PFSK-1 (cell line): Measurements from ENCODE around the gene SPEG.

ENCODE experiments used
- POLR2AphosphoS5 ChIP-seq: IDR thresholded peaks from 2 replicates; pipeline ENCODE4 v1.6.1; 2012; ENCODE audit warnings: low read depth, mild to moderate bottlenecking, control low read depth, low read length, moderate library complexity
- TAF1 ChIP-seq: IDR thresholded peaks from 2 replicates; pipeline ENCODE4 v1.6.1; 2012; ENCODE audit warnings: low read length, control low read depth, borderline replicate concordance; ENCODE audit not compliant: insufficient read depth
- TF ChIP-seq, protein P1 (sequence below), 2 experiments: IDR thresholded peaks; 2 replicates each; pipeline versions ENCODE4 v1.6.1 to v1.8.0; 2011 to 2012; ENCODE audit warnings: low read depth in 2 of 2, low read length in 2 of 2, control low read depth in 1 of 2, inconsistent platforms in 1 of 2, mild to moderate bottlenecking in 1 of 2, moderate library complexity in 1 of 2; ENCODE audit not compliant: insufficient read depth in 1 of 2

DNA sequence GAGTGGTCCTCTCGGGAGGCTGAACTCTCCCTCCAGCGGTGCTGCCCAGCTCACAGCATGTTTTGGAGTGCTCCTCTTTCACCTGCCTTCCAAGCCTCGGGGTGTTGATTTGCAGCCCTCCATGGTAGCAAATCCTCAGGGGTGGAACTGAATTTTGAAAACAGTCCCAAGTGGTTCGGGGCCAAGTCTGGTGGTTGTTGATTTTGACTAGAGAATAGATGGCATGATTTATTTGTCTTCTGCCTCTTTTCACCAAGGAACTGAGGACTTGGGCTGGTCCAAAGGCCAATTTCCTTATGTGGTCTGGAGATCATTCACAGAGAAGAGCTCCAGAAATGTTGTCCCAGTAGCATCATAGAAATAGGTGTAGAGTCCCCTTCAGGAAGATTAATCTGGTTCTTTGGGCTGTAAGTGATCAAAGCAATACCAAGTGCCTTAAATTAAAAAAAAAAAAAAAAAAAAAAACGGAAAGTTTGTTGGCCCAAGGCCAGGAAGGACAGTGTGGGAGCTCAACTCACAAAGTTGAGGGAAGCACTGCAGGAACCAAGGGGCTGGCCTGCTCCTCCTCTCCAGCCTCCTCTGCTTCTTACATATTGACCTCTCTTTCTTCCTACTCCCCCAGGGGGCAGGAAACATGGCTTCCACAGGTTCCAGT, 18.9 kb upstream of the SPEG start:
- TF ChIP-seq, protein P1, sequence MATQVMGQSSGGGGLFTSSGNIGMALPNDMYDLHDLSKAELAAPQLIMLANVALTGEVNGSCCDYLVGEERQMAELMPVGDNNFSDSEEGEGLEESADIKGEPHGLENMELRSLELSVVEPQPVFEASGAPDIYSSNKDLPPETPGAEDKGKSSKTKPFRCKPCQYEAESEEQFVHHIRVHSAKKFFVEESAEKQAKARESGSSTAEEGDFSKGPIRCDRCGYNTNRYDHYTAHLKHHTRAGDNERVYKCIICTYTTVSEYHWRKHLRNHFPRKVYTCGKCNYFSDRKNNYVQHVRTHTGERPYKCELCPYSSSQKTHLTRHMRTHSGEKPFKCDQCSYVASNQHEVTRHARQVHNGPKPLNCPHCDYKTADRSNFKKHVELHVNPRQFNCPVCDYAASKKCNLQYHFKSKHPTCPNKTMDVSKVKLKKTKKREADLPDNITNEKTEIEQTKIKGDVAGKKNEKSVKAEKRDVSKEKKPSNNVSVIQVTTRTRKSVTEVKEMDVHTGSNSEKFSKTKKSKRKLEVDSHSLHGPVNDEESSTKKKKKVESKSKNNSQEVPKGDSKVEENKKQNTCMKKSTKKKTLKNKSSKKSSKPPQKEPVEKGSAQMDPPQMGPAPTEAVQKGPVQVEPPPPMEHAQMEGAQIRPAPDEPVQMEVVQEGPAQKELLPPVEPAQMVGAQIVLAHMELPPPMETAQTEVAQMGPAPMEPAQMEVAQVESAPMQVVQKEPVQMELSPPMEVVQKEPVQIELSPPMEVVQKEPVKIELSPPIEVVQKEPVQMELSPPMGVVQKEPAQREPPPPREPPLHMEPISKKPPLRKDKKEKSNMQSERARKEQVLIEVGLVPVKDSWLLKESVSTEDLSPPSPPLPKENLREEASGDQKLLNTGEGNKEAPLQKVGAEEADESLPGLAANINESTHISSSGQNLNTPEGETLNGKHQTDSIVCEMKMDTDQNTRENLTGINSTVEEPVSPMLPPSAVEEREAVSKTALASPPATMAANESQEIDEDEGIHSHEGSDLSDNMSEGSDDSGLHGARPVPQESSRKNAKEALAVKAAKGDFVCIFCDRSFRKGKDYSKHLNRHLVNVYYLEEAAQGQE (IDR thresholded peaks at IDR 0.05; ENCODE audit: insufficient read depth in 1 of 2, low read depth in 2 of 2, low read length in 2 of 2) = no peak
- no peak for TF ChIP-seq POLR2AphosphoS5
- TF ChIP-seq TAF1 = no peak
